Measurements from ENCODE around the gene CARS2.
"Not testable (repeated sequence)": the region's sequence is repeated elsewhere in the genome, so short reads cannot be mapped to it uniquely, and the experiment has no call there.

The CARS2 gene

DNA sequence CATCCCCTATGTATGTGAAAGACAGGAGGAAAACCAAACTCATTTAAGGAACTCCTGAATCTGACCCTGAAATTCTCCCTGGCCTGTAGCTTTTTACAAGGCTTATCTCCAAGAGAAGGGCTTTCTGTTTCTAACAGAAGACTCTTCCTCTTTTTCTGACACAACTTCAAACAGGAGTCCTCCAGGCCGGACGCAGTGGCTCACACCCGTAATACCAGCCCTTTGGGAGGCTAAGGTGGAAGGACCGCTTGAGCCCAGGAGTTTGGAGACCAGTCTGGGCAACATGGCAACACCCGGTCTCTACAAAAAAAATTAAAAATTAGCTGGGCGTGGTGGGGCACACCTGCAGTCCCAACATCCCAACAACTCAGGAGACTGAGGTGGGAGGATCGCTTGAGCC, 41.9 kb downstream of the CARS2 start:
- H3K36me3 Mint-ChIP-seq (ENCODE audit: low read depth) = peaks cover 96% of the 10 kb centered on the region
- H3K4me1 Mint-ChIP-seq = no peaks in the 10 kb centered on the region
- H3K27ac Mint-ChIP-seq = no peak overlapping the region
- H3K4me3 Mint-ChIP-seq = no peak overlapping the region
- H3K27me3 Mint-ChIP-seq (ENCODE audit: low read depth) = no peaks in the 10 kb centered on the region
- H3K9me3 Mint-ChIP-seq = peaks cover 38% of the 10 kb centered on the region
- TF ChIP-seq, protein P1, sequence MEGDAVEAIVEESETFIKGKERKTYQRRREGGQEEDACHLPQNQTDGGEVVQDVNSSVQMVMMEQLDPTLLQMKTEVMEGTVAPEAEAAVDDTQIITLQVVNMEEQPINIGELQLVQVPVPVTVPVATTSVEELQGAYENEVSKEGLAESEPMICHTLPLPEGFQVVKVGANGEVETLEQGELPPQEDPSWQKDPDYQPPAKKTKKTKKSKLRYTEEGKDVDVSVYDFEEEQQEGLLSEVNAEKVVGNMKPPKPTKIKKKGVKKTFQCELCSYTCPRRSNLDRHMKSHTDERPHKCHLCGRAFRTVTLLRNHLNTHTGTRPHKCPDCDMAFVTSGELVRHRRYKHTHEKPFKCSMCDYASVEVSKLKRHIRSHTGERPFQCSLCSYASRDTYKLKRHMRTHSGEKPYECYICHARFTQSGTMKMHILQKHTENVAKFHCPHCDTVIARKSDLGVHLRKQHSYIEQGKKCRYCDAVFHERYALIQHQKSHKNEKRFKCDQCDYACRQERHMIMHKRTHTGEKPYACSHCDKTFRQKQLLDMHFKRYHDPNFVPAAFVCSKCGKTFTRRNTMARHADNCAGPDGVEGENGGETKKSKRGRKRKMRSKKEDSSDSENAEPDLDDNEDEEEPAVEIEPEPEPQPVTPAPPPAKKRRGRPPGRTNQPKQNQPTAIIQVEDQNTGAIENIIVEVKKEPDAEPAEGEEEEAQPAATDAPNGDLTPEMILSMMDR (IDR thresholded peaks at IDR 0.05; ENCODE audit: unreplicated experiment in 3 of 3) = no peak

DNA sequence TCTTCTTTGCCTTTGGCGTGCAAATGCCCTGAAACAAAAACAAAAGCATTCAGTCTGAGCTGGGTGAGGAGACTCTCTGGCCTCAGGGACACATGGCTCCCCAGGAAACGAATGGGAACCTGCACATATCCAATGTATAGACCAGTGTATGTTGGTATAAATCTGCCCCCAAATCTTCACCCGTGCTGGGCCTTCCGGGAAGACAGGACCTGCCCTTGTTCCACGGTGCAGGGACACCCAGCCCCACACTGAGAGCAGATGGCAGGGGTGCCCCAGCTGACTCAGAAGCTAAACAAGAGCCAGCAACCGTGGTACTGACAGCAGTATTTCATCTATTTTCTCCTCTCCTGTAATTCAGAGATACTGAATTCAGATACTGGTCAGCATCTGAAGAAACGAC, 42.4 kb downstream of the CARS2 start:
- H3K4me3 Mint-ChIP-seq = no peak overlapping the region

DNA sequence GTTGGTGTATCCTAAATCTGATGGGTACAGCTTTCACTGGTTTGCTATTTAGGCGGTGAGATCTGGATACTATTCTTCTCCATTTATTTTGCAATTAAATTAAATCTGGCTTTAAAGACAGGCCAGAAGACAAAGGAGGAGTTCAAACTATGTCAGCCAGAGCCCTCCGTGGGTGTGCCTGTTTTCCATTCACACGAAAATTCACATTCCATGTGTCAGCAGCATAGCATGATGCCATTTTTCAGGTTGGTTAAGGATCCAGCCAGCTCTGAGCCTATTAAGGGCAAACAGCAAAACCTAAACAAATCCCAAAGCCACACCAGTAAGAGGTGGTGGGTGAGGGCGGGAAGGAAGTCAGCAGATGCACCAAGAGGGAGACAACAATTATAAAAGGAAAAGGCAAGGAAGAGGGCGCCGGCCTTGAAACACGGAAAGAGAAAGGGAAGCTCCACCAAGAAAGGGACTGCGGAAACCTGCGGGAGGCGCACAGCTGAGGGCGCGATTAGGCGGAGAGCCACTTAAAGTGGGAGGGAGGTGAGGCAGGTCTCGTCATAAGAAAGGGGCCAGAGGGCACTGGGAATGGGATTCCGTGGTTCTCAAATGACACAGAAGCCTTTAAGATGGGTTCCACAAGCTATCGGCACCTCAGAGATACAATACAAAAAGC, 43.0 kb downstream of the CARS2 start:
- Mint-ChIP-seq H3K36me3 (ENCODE audit: low read depth) (peaks cover 97% of the 10 kb centered on the region), H3K4me1 (no peaks in the 10 kb centered on the region), H3K27me3 (ENCODE audit: low read depth) (no peaks in the 10 kb centered on the region), H3K27ac (no peak overlapping the region), H3K4me3 (no peak overlapping the region), H3K9me3 (peaks cover 45% of the 10 kb centered on the region)
- TF ChIP-seq, protein P1 (IDR thresholded peaks at IDR 0.05; ENCODE audit: unreplicated experiment in 3 of 3) = no peak

More for the DNA sequence above, 42.4 kb downstream of the CARS2 start:
- Mint-ChIP-seq H3K4me1 (no peaks in the 10 kb centered on the region), H3K36me3 (ENCODE audit: low read depth) (peaks cover 96% of the 10 kb centered on the region), H3K27ac (no peak overlapping the region), H3K27me3 (ENCODE audit: low read depth) (no peaks in the 10 kb centered on the region), H3K9me3 (peaks cover 39% of the 10 kb centered on the region)
- TF ChIP-seq, protein P1 (IDR thresholded peaks at IDR 0.05; ENCODE audit: unreplicated experiment in 3 of 3) = no peak

DNA sequence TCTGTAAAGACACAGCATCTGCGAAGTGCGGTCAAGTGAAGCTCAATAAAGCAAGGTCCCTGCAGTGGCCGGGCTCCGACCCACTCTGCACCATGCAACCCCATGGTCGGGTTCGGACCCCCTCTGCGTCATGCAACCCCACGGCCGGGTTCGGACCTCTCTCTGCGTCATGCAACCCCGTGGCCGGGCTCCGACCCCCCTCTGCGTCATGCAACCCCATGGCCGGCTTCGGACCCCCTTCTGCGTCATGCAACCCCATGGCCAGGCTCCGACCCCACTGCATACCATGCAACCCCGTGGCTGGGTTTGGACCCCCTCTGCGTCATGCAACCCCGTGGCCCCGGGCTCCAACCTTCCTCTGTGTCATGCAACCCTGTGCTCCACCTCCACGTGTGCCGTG, 43.8 kb downstream of the CARS2 start:
- TF ChIP-seq, protein P1 (IDR thresholded peaks at IDR 0.05; ENCODE audit: unreplicated experiment in 3 of 3) = no peak
- Mint-ChIP-seq H3K9me3 (peaks cover 48% of the 10 kb centered on the region), H3K27ac (no peak overlapping the region), H3K4me3 (no peak overlapping the region), H3K36me3 (ENCODE audit: low read depth) (peaks cover 97% of the 10 kb centered on the region), H3K27me3 (ENCODE audit: low read depth) (no peaks in the 10 kb centered on the region), H3K4me1 (no peaks in the 10 kb centered on the region)

DNA sequence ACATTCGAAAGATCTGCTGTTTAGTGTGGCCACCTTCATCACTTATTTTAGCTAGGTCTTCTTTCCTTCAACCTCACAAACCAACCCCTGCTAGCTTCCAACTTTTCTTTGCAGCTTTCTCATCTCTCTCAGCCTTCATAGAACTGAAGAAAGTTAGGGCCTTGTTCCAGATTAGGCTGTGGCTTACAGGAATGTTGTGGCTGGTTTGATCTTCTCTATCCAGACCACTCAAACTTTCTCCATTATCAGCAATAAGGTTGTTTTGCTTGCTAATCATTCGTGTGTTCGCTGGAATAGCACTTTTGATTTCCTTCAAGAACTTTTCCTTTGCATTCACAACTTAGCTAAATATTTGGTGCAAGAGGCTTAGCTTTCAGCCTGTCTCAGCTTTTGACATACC, 44.7 kb downstream of the CARS2 start:
- Mint-ChIP-seq H3K27me3 (ENCODE audit: low read depth) (no peaks in the 10 kb centered on the region), H3K9me3 (peaks cover 49% of the 10 kb centered on the region), H3K36me3 (ENCODE audit: low read depth) (peaks cover 94% of the 10 kb centered on the region), H3K4me1 (no peaks in the 10 kb centered on the region), H3K4me3 (no peak overlapping the region), H3K27ac (no peak overlapping the region)
- TF ChIP-seq, protein P1 (IDR thresholded peaks at IDR 0.05; ENCODE audit: unreplicated experiment in 3 of 3) = no peak

DNA sequence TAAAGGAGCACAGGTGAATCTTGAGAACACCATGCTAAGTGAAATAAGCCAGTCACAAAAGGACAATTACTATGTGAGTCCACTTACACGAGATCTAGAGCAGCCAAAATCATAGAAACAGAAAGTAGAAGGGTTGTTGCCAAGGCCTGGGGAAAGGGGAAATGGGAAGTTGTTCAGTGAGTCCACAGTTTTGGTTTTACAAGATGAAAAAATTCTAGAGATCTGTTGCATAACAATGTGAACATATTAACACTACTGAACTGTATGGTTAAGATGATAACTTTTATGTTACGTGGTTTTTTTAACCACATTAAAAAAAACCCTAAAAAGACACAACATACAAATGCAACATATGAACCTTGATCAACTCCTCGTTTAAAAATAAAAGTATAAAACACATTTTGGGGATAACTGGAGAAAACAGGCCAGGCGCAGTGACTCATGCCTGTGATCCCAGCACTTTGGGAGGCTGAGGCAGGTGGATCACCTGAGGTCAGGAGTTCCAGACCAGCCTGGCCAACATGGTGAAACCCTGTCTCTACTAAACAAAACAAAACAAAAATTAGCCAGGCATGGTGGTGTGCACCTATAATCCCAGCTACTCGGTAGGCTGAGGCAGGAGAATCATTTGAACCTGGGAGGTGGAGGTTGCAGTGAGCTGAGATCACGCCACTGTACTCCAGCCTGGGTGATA, 47.6 kb downstream of the CARS2 start:
- H3K4me3 Mint-ChIP-seq; H3K27ac Mint-ChIP-seq; H3K4me1 Mint-ChIP-seq; H3K27me3 Mint-ChIP-seq (ENCODE audit: low read depth): not testable (repeated sequence)
- Mint-ChIP-seq H3K9me3 (peaks cover 47% of the 10 kb centered on the region), H3K36me3 (ENCODE audit: low read depth) (peaks cover 89% of the 10 kb centered on the region)

All from nephron (organoid).